Measurements from ENCODE around the gene SEC22A.

GRCh38 chr3:123165163-123165562 is 36.6 kb upstream of the SEC22A start:
- TF ChIP-seq, protein P1, sequence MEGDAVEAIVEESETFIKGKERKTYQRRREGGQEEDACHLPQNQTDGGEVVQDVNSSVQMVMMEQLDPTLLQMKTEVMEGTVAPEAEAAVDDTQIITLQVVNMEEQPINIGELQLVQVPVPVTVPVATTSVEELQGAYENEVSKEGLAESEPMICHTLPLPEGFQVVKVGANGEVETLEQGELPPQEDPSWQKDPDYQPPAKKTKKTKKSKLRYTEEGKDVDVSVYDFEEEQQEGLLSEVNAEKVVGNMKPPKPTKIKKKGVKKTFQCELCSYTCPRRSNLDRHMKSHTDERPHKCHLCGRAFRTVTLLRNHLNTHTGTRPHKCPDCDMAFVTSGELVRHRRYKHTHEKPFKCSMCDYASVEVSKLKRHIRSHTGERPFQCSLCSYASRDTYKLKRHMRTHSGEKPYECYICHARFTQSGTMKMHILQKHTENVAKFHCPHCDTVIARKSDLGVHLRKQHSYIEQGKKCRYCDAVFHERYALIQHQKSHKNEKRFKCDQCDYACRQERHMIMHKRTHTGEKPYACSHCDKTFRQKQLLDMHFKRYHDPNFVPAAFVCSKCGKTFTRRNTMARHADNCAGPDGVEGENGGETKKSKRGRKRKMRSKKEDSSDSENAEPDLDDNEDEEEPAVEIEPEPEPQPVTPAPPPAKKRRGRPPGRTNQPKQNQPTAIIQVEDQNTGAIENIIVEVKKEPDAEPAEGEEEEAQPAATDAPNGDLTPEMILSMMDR (IDR thresholded peaks at IDR 0.05) = no peak
- TF ChIP-seq ZFX (IDR thresholded peaks at IDR 0.05; ENCODE audit: borderline replicate concordance) = no peak

All from 22Rv1 (cell line).